Esophagus muscularis mucosa (tissue), 2 donors: ENCODE data around the gene STK39.

Experiments
- EP300 ChIP-seq: sonication (generic); formaldehyde crosslinking; IDR thresholded peaks from one replicate; pipeline ENCODE4 v1.6.1; 2017; ENCODE audit warnings: antibody characterized with exemption
- POLR2A ChIP-seq: fragments of 450-650 bp; IDR thresholded peaks from one replicate; pipeline ENCODE4 v1.6.1; 2017; ENCODE audit warnings: antibody characterized with exemption, moderate library complexity, mild to moderate bottlenecking, low read depth

- no peak for TF ChIP-seq POLR2A
- TF ChIP-seq EP300: no peak
These were observed 86.5 kb downstream of the STK39 start for GRCh38 chr2:168160897-168161296.
